ENCODE results near the gene TBL1Y. TPM values are rescaled to one million over a fixed set of nuclear protein-coding genes. Genes with fewer than 3 reads are reported as not detected.

The TBL1Y gene
- total RNA-seq, 1 experiment from 2014 or later = not detected

GRCh38 chrY:7017244-7018080 lies 107.0 kb downstream of the TBL1Y start:
- POLR2A ChIA-PET = no interaction called here

More at GRCh38 chrY:7017244-7018080, 107.0 kb downstream of the TBL1Y start:
- Histone ChIP-seq H3K27me3 (ENCODE audit: insufficient read depth, low read length) (no peaks in the 10 kb centered on the region), H3K4me3 (replicated peaks in 1 of 2; ENCODE audit: low read depth in 1 of 2, low read length in 2 of 2) (no peak overlapping the region), H3K9me2 (ENCODE audit: insufficient read depth) (no peaks in the 10 kb centered on the region), H2AFZ (ENCODE audit: low read depth, low read length, poor library complexity, severe bottlenecking) (no peak overlapping the region), H3K79me2 (ENCODE audit: insufficient read depth, low read length) (no peaks in the 10 kb centered on the region), H3K9ac (ENCODE audit: low read length) (no peak overlapping the region), H3K36me3 (ENCODE audit: control insufficient read depth in 1 of 2, insufficient read depth in 2 of 2, low read length in 2 of 2) (no peaks in the 10 kb centered on the region), H4K20me1 (ENCODE audit: insufficient read depth) (no peaks in the 10 kb centered on the region), H3K4me2 (ENCODE audit: low read length) (no peak overlapping the region), H3K27ac (ENCODE audit: low read depth, low read length) (no peak overlapping the region), H3K4me1 (ENCODE audit: control insufficient read depth in 1 of 2, insufficient read depth in 2 of 2, low read length in 2 of 2) (no peaks in the 10 kb centered on the region), H3K9me3 (ENCODE audit: control insufficient read depth in 1 of 2, insufficient read depth in 1 of 2, low read depth in 1 of 2, low read length in 2 of 2) (no peaks in the 10 kb centered on the region)
- no peak for ATAC-seq
- no peak for DNase-seq (ENCODE audit: low read depth, low spot score)
- intact Hi-C loops (cut with micrococcal nuclease) = no loop called here
- ChIA-PET CTCF (no interaction called here), RAD21 (ENCODE audit: low non-redundant PET in 1 of 2, low total read pairs in 2 of 2, uncharacterized antibody in 2 of 2, unreplicated experiment in 2 of 2) (no interaction called here)
- no TSS peak for BruUV-seq (replicated peaks)
- TF ChIP-seq, protein P1, sequence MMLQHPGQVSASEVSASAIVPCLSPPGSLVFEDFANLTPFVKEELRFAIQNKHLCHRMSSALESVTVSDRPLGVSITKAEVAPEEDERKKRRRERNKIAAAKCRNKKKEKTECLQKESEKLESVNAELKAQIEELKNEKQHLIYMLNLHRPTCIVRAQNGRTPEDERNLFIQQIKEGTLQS (IDR thresholded peaks at IDR 0.05) = no peak
- no peak for TF ChIP-seq RAD21 (IDR thresholded peaks at IDR 0.05; ENCODE audit: low read depth)
- no peak for TF ChIP-seq SIN3A (IDR thresholded peaks at IDR 0.05; ENCODE audit: low read depth)
- no peak for TF ChIP-seq SRF (IDR thresholded peaks at IDR 0.05; ENCODE audit: low read depth)
- TF ChIP-seq YY1 (IDR thresholded peaks at IDR 0.05; ENCODE audit: extremely low read depth, insufficient replicate concordance, low read depth, low read length) = no peak
- TF ChIP-seq ELF1 (IDR thresholded peaks at IDR 0.05; ENCODE audit: borderline replicate concordance, low read depth) = no peak
- TF ChIP-seq EZH2phosphoT487 (IDR thresholded peaks at IDR 0.05; ENCODE audit: borderline replicate concordance) = no peak
- TF ChIP-seq POLR2A (IDR thresholded peaks at IDR 0.05; ENCODE audit: borderline replicate concordance, extremely low read depth, insufficient read depth, insufficient read length) = no peak
- no peak for TF ChIP-seq CEBPB (IDR thresholded peaks at IDR 0.05; ENCODE audit: low read depth)
- no peak for TF ChIP-seq ZNF274 (IDR thresholded peaks at IDR 0.05; ENCODE audit: low read depth, low read length)
- TF ChIP-seq, protein P2, sequence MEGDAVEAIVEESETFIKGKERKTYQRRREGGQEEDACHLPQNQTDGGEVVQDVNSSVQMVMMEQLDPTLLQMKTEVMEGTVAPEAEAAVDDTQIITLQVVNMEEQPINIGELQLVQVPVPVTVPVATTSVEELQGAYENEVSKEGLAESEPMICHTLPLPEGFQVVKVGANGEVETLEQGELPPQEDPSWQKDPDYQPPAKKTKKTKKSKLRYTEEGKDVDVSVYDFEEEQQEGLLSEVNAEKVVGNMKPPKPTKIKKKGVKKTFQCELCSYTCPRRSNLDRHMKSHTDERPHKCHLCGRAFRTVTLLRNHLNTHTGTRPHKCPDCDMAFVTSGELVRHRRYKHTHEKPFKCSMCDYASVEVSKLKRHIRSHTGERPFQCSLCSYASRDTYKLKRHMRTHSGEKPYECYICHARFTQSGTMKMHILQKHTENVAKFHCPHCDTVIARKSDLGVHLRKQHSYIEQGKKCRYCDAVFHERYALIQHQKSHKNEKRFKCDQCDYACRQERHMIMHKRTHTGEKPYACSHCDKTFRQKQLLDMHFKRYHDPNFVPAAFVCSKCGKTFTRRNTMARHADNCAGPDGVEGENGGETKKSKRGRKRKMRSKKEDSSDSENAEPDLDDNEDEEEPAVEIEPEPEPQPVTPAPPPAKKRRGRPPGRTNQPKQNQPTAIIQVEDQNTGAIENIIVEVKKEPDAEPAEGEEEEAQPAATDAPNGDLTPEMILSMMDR (IDR thresholded peaks at IDR 0.05 in 2 of 3, conservative IDR thresholded peaks at IDR 0.05 in 1 of 3; ENCODE audit: borderline replicate concordance in 1 of 3, insufficient read depth in 1 of 3, low read depth in 2 of 3, low read length in 2 of 3) = no peak
- TF ChIP-seq POLR2AphosphoS5 (IDR thresholded peaks at IDR 0.05; ENCODE audit: low read depth, low read length) = no peak
- TF ChIP-seq, protein P3, sequence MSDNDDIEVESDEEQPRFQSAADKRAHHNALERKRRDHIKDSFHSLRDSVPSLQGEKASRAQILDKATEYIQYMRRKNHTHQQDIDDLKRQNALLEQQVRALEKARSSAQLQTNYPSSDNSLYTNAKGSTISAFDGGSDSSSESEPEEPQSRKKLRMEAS (IDR thresholded peaks at IDR 0.05) = no peak
- TF ChIP-seq, protein P4, sequence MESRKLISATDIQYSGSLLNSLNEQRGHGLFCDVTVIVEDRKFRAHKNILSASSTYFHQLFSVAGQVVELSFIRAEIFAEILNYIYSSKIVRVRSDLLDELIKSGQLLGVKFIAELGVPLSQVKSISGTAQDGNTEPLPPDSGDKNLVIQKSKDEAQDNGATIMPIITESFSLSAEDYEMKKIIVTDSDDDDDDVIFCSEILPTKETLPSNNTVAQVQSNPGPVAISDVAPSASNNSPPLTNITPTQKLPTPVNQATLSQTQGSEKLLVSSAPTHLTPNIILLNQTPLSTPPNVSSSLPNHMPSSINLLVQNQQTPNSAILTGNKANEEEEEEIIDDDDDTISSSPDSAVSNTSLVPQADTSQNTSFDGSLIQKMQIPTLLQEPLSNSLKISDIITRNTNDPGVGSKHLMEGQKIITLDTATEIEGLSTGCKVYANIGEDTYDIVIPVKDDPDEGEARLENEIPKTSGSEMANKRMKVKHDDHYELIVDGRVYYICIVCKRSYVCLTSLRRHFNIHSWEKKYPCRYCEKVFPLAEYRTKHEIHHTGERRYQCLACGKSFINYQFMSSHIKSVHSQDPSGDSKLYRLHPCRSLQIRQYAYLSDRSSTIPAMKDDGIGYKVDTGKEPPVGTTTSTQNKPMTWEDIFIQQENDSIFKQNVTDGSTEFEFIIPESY (IDR thresholded peaks at IDR 0.05; ENCODE audit: extremely low read depth, insufficient replicate concordance, low read length) = no peak
- no peak for TF ChIP-seq EZH2 (IDR thresholded peaks at IDR 0.05)
- TF ChIP-seq ZFX (IDR thresholded peaks at IDR 0.05) = no peak
- TF ChIP-seq CBX3 (IDR thresholded peaks at IDR 0.05; ENCODE audit: low read depth) = no peak
- TF ChIP-seq REST (IDR thresholded peaks at IDR 0.05; ENCODE audit: low read depth) = no peak
